Vagina (tissue), 2 donors: Measurements from ENCODE around the gene FBLIM1.

Source experiments
- POLR2A ChIP-seq, 2 donors: fragments of 450-650 bp; IDR thresholded peaks; one replicate each; pipeline ENCODE4 v1.6.1; 2017; ENCODE audit warnings: antibody characterized with exemption in 2 of 2, mild to moderate bottlenecking in 2 of 2, moderate library complexity in 2 of 2
- TF ChIP-seq, protein P1 (sequence below), 3 experiments: fragments of 450-650 bp in 2 of 3; fragments of 200-600 bp in 1 of 3; sonication (generic) in 1 of 3; IDR thresholded peaks; one replicate each; pipeline ENCODE4 v1.5.1; 2017 to 2019; ENCODE audit warnings: antibody characterized with exemption in 3 of 3, mild to moderate bottlenecking in 2 of 3, moderate library complexity in 2 of 3

DNA sequence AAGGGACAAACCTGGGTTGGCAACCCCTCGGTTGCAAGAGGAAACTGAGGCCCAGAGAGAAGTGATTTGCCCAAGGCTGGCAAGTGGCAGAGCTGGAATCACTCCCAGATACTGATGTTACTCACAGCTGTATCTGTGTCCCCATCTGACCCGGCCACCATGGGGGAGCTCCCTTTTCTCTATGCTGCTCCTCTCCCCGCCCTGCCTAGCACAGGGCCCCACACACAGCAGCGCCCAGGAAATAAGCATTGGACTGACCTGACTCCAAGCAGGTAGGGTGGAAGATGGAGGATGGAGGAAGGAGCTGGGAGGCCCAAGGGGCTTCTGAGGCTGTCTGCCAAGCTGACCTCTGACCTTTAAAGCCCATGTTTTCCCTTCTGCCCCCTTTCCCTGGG lies 3.0 kb upstream of the FBLIM1 start:
- TF ChIP-seq, protein P1, sequence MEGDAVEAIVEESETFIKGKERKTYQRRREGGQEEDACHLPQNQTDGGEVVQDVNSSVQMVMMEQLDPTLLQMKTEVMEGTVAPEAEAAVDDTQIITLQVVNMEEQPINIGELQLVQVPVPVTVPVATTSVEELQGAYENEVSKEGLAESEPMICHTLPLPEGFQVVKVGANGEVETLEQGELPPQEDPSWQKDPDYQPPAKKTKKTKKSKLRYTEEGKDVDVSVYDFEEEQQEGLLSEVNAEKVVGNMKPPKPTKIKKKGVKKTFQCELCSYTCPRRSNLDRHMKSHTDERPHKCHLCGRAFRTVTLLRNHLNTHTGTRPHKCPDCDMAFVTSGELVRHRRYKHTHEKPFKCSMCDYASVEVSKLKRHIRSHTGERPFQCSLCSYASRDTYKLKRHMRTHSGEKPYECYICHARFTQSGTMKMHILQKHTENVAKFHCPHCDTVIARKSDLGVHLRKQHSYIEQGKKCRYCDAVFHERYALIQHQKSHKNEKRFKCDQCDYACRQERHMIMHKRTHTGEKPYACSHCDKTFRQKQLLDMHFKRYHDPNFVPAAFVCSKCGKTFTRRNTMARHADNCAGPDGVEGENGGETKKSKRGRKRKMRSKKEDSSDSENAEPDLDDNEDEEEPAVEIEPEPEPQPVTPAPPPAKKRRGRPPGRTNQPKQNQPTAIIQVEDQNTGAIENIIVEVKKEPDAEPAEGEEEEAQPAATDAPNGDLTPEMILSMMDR (IDR thresholded peaks at IDR 0.05) = no peak
- no peak for TF ChIP-seq POLR2A (IDR thresholded peaks at IDR 0.05)
